ENCODE data around the gene RASSF8. TPM values are rescaled to one million over a fixed set of nuclear protein-coding genes. Genes with fewer than 3 reads are reported as not detected.

RASSF8 gene
- total RNA-seq, 1 donor from 2014 or later, result 77.0 TPM

- H2AFZ ChIP-seq (replicated peaks), result peak overlapping the region; percentile 21
- no peak overlapping the region for H3K9ac ChIP-seq
- H3K4me3 ChIP-seq, result peak overlapping the region; percentile 54
- peak; percentile 78 for DNase-seq (ENCODE audit: low spot score)
- Mint-ChIP-seq H3K4me3 (peak overlapping the region; percentile 95), H3K9me3 (no peaks in the 10 kb centered on the region), H3K36me3 (no peaks in the 10 kb centered on the region), H3K4me1 (peaks cover 33% of the 10 kb centered on the region), H3K27ac (no peak overlapping the region), H3K27me3 (ENCODE audit: insufficient read depth, low read depth) (peaks cover 50% of the 10 kb centered on the region)
- H3F3A ChIP-seq (ENCODE audit: low read depth), result peaks cover 60% of the 10 kb centered on the region
- peak overlapping the region; percentile 83 for H3K4me2 ChIP-seq
- H3K9me3 ChIP-seq (ENCODE audit: low read depth), result no peaks in the 10 kb centered on the region
- no peak overlapping the region for H3K27ac ChIP-seq
- H3K36me3 ChIP-seq, result no peaks in the 10 kb centered on the region
- peaks cover 17% of the 10 kb centered on the region for H3K4me1 ChIP-seq
- no peaks in the 10 kb centered on the region for H3K79me2 ChIP-seq (ENCODE audit: low read depth)
- peaks cover 46% of the 10 kb centered on the region for H4K20me1 ChIP-seq (ENCODE audit: low read depth)
- H3K27me3 ChIP-seq, result peaks cover 100% of the 10 kb centered on the region
- TF ChIP-seq CTCF (IDR thresholded peaks at IDR 0.05) (peak; percentile 20), EZH2phosphoT487 (IDR thresholded peaks at IDR 0.05) (peak; percentile 95), EZH2 (IDR thresholded peaks at IDR 0.05) (peak; percentile 76)
These were observed 164.4 kb downstream of the RASSF8 start for GRCh38 chr12:26122681-26123481.

GRCh38 chr12:26123482-26123980 lies 165.0 kb downstream of the RASSF8 start:
- peak overlapping the region; percentile 54 for H3K4me3 ChIP-seq
- peak overlapping the region; percentile 83 for H3K4me2 ChIP-seq
- no peaks in the 10 kb centered on the region for H3K9me3 ChIP-seq (ENCODE audit: low read depth)
- H3K79me2 ChIP-seq (ENCODE audit: low read depth), result no peaks in the 10 kb centered on the region
- Mint-ChIP-seq H3K36me3 (no peaks in the 10 kb centered on the region), H3K27ac (no peak overlapping the region), H3K9me3 (no peaks in the 10 kb centered on the region), H3K4me3 (peak overlapping the region; percentile 95), H3K4me1 (peaks cover 33% of the 10 kb centered on the region), H3K27me3 (ENCODE audit: insufficient read depth, low read depth) (peaks cover 50% of the 10 kb centered on the region)
- H2AFZ ChIP-seq (replicated peaks), result no peak overlapping the region
- TF ChIP-seq CTCF (IDR thresholded peaks at IDR 0.05) (no peak), EZH2phosphoT487 (IDR thresholded peaks at IDR 0.05) (peak; percentile 50), EZH2 (IDR thresholded peaks at IDR 0.05) (peak; percentile 81)
- no peak for DNase-seq (ENCODE audit: low spot score)
- H3K27me3 ChIP-seq, result peaks cover 100% of the 10 kb centered on the region
- H4K20me1 ChIP-seq (ENCODE audit: low read depth), result peaks cover 51% of the 10 kb centered on the region
- H3K27ac ChIP-seq, result no peak overlapping the region
- H3K36me3 ChIP-seq, result no peaks in the 10 kb centered on the region
- H3K9ac ChIP-seq, result no peak overlapping the region
- H3K4me1 ChIP-seq, result peaks cover 17% of the 10 kb centered on the region
- H3F3A ChIP-seq (ENCODE audit: low read depth), result peaks cover 60% of the 10 kb centered on the region

GRCh38 chr12:26124446-26125399 lies 166.2 kb downstream of the RASSF8 start, which contains the start of gene BHLHE41:
Gene BHLHE41 (minus strand): TSS chr12:26125037. CDS start chr12:26124779, 258 bp downstream.
- peak within 1 kb of the TSS; percentile 19 for H2AFZ ChIP-seq (replicated peaks)
- Mint-ChIP-seq H3K4me3 (peak within 1 kb of the TSS; percentile 95), H3K36me3 (no peaks in the 10 kb centered on the region), H3K27ac (peak within 1 kb of the TSS; percentile 46), H3K9me3 (no peaks in the 10 kb centered on the region), H3K27me3 (ENCODE audit: insufficient read depth, low read depth) (peaks cover 50% of the 10 kb centered on the region), H3K4me1 (peaks cover 31% of the 10 kb centered on the region)
- H3K4me2 ChIP-seq, result peak within 1 kb of the TSS; percentile 91
- peaks cover 100% of the 10 kb centered on the region for H3K27me3 ChIP-seq
- H3K4me3 ChIP-seq, result peak within 1 kb of the TSS; percentile 58
- H3K36me3 ChIP-seq, result no peaks in the 10 kb centered on the region
- peaks cover 51% of the 10 kb centered on the region for H4K20me1 ChIP-seq (ENCODE audit: low read depth)
- H3K4me1 ChIP-seq, result peaks cover 17% of the 10 kb centered on the region
- H3K79me2 ChIP-seq (ENCODE audit: low read depth), result no peaks in the 10 kb centered on the region
- H3K27ac ChIP-seq, result no peak within 1 kb of the TSS
- H3K9ac ChIP-seq, result no peak within 1 kb of the TSS
- no peaks in the 10 kb centered on the region for H3K9me3 ChIP-seq (ENCODE audit: low read depth)
- DNase-seq (ENCODE audit: low spot score), result peak; percentile 76
- TF ChIP-seq EZH2 (IDR thresholded peaks at IDR 0.05), result peak; percentile 60
- no peak for TF ChIP-seq CTCF (IDR thresholded peaks at IDR 0.05)
- TF ChIP-seq EZH2phosphoT487 (IDR thresholded peaks at IDR 0.05), result peak; percentile 64
- peaks cover 60% of the 10 kb centered on the region for H3F3A ChIP-seq (ENCODE audit: low read depth)
